A673 (cell line): Measurements from ENCODE around the gene SLX4IP.

Source experiments
- EZH2 ChIP-seq: fragments of 200-600 bp; sonication (generic); IDR thresholded peaks from 2 replicates; pipeline ENCODE4 v1.6.1; 2017; ENCODE audit warnings: borderline replicate concordance, low read depth, mild to moderate bottlenecking, mixed read lengths, antibody characterized with exemption, low read length; ENCODE audit not compliant: poor library complexity, severe bottlenecking
- TF ChIP-seq, protein P1 (sequence below): fragments of 300-800, 200-600 bp; sonication (generic); conservative IDR thresholded peaks from 2 replicates; pipeline ENCODE4 v1.5.1; 2017; ENCODE audit warnings: low read depth, mild to moderate bottlenecking, antibody characterized with exemption, low read length, moderate library complexity, mixed read lengths

DNA sequence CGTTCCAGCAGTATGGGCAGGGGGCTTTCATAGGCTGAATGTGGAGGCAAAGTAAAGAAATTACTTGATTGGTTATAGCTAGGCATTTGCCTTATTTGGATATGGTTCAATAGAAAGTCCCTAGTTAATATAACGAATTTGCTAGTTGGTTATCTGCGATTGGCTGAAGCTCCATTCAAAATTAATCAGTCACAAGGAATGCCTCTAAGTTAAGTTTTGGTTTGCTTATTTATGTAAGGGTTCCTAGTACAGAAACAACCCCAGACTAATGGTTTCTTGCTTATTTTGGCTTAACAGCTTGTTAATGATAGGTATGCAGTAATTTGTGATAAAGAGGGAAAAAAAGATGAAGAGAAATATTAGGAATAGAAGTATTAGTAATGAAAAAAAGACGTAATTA, 151.2 kb downstream of the SLX4IP start:
- TF ChIP-seq, protein P1, sequence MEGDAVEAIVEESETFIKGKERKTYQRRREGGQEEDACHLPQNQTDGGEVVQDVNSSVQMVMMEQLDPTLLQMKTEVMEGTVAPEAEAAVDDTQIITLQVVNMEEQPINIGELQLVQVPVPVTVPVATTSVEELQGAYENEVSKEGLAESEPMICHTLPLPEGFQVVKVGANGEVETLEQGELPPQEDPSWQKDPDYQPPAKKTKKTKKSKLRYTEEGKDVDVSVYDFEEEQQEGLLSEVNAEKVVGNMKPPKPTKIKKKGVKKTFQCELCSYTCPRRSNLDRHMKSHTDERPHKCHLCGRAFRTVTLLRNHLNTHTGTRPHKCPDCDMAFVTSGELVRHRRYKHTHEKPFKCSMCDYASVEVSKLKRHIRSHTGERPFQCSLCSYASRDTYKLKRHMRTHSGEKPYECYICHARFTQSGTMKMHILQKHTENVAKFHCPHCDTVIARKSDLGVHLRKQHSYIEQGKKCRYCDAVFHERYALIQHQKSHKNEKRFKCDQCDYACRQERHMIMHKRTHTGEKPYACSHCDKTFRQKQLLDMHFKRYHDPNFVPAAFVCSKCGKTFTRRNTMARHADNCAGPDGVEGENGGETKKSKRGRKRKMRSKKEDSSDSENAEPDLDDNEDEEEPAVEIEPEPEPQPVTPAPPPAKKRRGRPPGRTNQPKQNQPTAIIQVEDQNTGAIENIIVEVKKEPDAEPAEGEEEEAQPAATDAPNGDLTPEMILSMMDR, result no peak
- TF ChIP-seq EZH2, result no peak
